ENCODE data around the gene CADM2.

The CADM2 gene

GRCh38 chr3:85576697-85577200 lies 618.0 kb downstream of the CADM2 start:
- Histone ChIP-seq H3K27ac (ENCODE audit: low read depth, low read length) (no peak overlapping the region), H3K9ac (ENCODE audit: low read length in 5 of 5) (no peak overlapping the region), H3K4me1 (ENCODE audit: control insufficient read depth in 5 of 5, insufficient read depth in 5 of 5, low read length in 5 of 5) (peaks cover 0 to 4% (median 0%) of the 10 kb centered on the region in 5 donors), H3K27me3 (ENCODE audit: control insufficient read depth in 5 of 5, insufficient read depth in 4 of 5, low read length in 5 of 5) (no peaks in the 10 kb centered on the region), H3K36me3 (ENCODE audit: control insufficient read depth in 5 of 5, insufficient read depth in 5 of 5, low read length in 5 of 5) (no peaks in the 10 kb centered on the region), H3K9me3 (ENCODE audit: control insufficient read depth in 5 of 5, low read length in 5 of 5) (no peaks in the 10 kb centered on the region), H3K4me3 (ENCODE audit: low read depth in 1 of 5, low read length in 5 of 5) (no peak overlapping the region)

- Histone ChIP-seq H3K4me3 (ENCODE audit: low read depth in 1 of 5, low read length in 5 of 5) (no peak overlapping the region), H3K9me3 (ENCODE audit: control insufficient read depth in 5 of 5, low read length in 5 of 5) (no peaks in the 10 kb centered on the region), H3K36me3 (ENCODE audit: control insufficient read depth in 5 of 5, insufficient read depth in 5 of 5, low read length in 5 of 5) (no peaks in the 10 kb centered on the region), H3K27ac (ENCODE audit: low read depth, low read length) (no peak overlapping the region), H3K27me3 (ENCODE audit: control insufficient read depth in 5 of 5, insufficient read depth in 4 of 5, low read length in 5 of 5) (no peaks in the 10 kb centered on the region), H3K9ac (ENCODE audit: low read length in 5 of 5) (no peak overlapping the region), H3K4me1 (ENCODE audit: control insufficient read depth in 5 of 5, insufficient read depth in 5 of 5, low read length in 5 of 5) (no peaks in the 10 kb centered on the region)
Observed at GRCh38 chr3:85584779-85585356, 626.1 kb downstream of the CADM2 start.

- H3K4me1 ChIP-seq (ENCODE audit: control insufficient read depth in 5 of 5, insufficient read depth in 5 of 5, low read length in 5 of 5): no peaks in the 10 kb centered on the region
- no peaks in the 10 kb centered on the region for H3K27me3 ChIP-seq (ENCODE audit: control insufficient read depth in 5 of 5, insufficient read depth in 4 of 5, low read length in 5 of 5)
- no peak overlapping the region for H3K9ac ChIP-seq (ENCODE audit: low read length in 5 of 5)
- no peaks in the 10 kb centered on the region for H3K9me3 ChIP-seq (ENCODE audit: control insufficient read depth in 5 of 5, low read length in 5 of 5)
- H3K36me3 ChIP-seq (ENCODE audit: control insufficient read depth in 5 of 5, insufficient read depth in 5 of 5, low read length in 5 of 5): no peaks in the 10 kb centered on the region
- no peak overlapping the region for H3K4me3 ChIP-seq (ENCODE audit: low read depth in 1 of 5, low read length in 5 of 5)
- H3K27ac ChIP-seq (ENCODE audit: low read depth, low read length): no peak overlapping the region
Observed at GRCh38 chr3:85586018-85586417, 627.2 kb downstream of the CADM2 start.

GRCh38 chr3:85589145-85589544 lies 630.4 kb downstream of the CADM2 start:
- Histone ChIP-seq H3K4me3 (ENCODE audit: low read depth in 1 of 5, low read length in 5 of 5) (no peak overlapping the region), H3K36me3 (ENCODE audit: control insufficient read depth in 5 of 5, insufficient read depth in 5 of 5, low read length in 5 of 5) (no peaks in the 10 kb centered on the region), H3K9ac (ENCODE audit: low read length in 5 of 5) (no peak overlapping the region), H3K4me1 (ENCODE audit: control insufficient read depth in 5 of 5, insufficient read depth in 5 of 5, low read length in 5 of 5) (no peaks in the 10 kb centered on the region), H3K27ac (ENCODE audit: low read depth, low read length) (no peak overlapping the region), H3K27me3 (ENCODE audit: control insufficient read depth in 5 of 5, insufficient read depth in 4 of 5, low read length in 5 of 5) (no peaks in the 10 kb centered on the region), H3K9me3 (ENCODE audit: control insufficient read depth in 5 of 5, low read length in 5 of 5) (no peaks in the 10 kb centered on the region)

GRCh38 chr3:85591451-85591850 lies 632.7 kb downstream of the CADM2 start:
- Histone ChIP-seq H3K4me3 (ENCODE audit: low read depth in 1 of 5, low read length in 5 of 5) (no peak overlapping the region), H3K27me3 (ENCODE audit: control insufficient read depth in 5 of 5, insufficient read depth in 4 of 5, low read length in 5 of 5) (no peaks in the 10 kb centered on the region), H3K27ac (ENCODE audit: low read depth, low read length) (no peak overlapping the region), H3K9me3 (ENCODE audit: control insufficient read depth in 5 of 5, low read length in 5 of 5) (no peaks in the 10 kb centered on the region), H3K36me3 (ENCODE audit: control insufficient read depth in 5 of 5, insufficient read depth in 5 of 5, low read length in 5 of 5) (no peaks in the 10 kb centered on the region), H3K9ac (ENCODE audit: low read length in 5 of 5) (no peak overlapping the region), H3K4me1 (ENCODE audit: control insufficient read depth in 5 of 5, insufficient read depth in 5 of 5, low read length in 5 of 5) (no peaks in the 10 kb centered on the region)

- Histone ChIP-seq H3K4me3 (ENCODE audit: low read depth in 1 of 5, low read length in 5 of 5) (no peak overlapping the region), H3K4me1 (ENCODE audit: control insufficient read depth in 5 of 5, insufficient read depth in 5 of 5, low read length in 5 of 5) (no peaks in the 10 kb centered on the region), H3K36me3 (ENCODE audit: control insufficient read depth in 5 of 5, insufficient read depth in 5 of 5, low read length in 5 of 5) (no peaks in the 10 kb centered on the region), H3K27me3 (ENCODE audit: control insufficient read depth in 5 of 5, insufficient read depth in 4 of 5, low read length in 5 of 5) (no peaks in the 10 kb centered on the region), H3K9me3 (ENCODE audit: control insufficient read depth in 5 of 5, low read length in 5 of 5) (no peaks in the 10 kb centered on the region), H3K27ac (ENCODE audit: low read depth, low read length) (no peak overlapping the region), H3K9ac (ENCODE audit: low read length in 5 of 5) (no peak overlapping the region)
Observed at GRCh38 chr3:85592256-85592655, 633.5 kb downstream of the CADM2 start.

- H3K4me3 ChIP-seq (ENCODE audit: low read depth in 1 of 5, low read length in 5 of 5): no peak overlapping the region
- H3K27me3 ChIP-seq (ENCODE audit: control insufficient read depth in 5 of 5, insufficient read depth in 4 of 5, low read length in 5 of 5): no peaks in the 10 kb centered on the region
- H3K4me1 ChIP-seq (ENCODE audit: control insufficient read depth in 5 of 5, insufficient read depth in 5 of 5, low read length in 5 of 5): no peaks in the 10 kb centered on the region
- H3K36me3 ChIP-seq (ENCODE audit: control insufficient read depth in 5 of 5, insufficient read depth in 5 of 5, low read length in 5 of 5): no peaks in the 10 kb centered on the region
- no peak overlapping the region for H3K27ac ChIP-seq (ENCODE audit: low read depth, low read length)
- no peak overlapping the region for H3K9ac ChIP-seq (ENCODE audit: low read length in 5 of 5)
- H3K9me3 ChIP-seq (ENCODE audit: control insufficient read depth in 5 of 5, low read length in 5 of 5): no peaks in the 10 kb centered on the region
Observed at GRCh38 chr3:85594676-85595075, 635.9 kb downstream of the CADM2 start.

- Histone ChIP-seq H3K27ac (ENCODE audit: low read depth, low read length) (no peak overlapping the region), H3K27me3 (ENCODE audit: control insufficient read depth in 5 of 5, insufficient read depth in 4 of 5, low read length in 5 of 5) (no peaks in the 10 kb centered on the region), H3K9ac (ENCODE audit: low read length in 5 of 5) (no peak overlapping the region), H3K36me3 (ENCODE audit: control insufficient read depth in 5 of 5, insufficient read depth in 5 of 5, low read length in 5 of 5) (no peaks in the 10 kb centered on the region), H3K4me1 (ENCODE audit: control insufficient read depth in 5 of 5, insufficient read depth in 5 of 5, low read length in 5 of 5) (no peaks in the 10 kb centered on the region), H3K4me3 (ENCODE audit: low read depth in 1 of 5, low read length in 5 of 5) (no peak overlapping the region), H3K9me3 (ENCODE audit: control insufficient read depth in 5 of 5, low read length in 5 of 5) (no peaks in the 10 kb centered on the region)
Observed at GRCh38 chr3:85603378-85603777, 644.6 kb downstream of the CADM2 start.

GRCh38 chr3:85604641-85605040 lies 645.9 kb downstream of the CADM2 start:
- Histone ChIP-seq H3K4me3 (ENCODE audit: low read depth in 1 of 5, low read length in 5 of 5) (no peak overlapping the region), H3K9me3 (ENCODE audit: control insufficient read depth in 5 of 5, low read length in 5 of 5) (no peaks in the 10 kb centered on the region), H3K27ac (ENCODE audit: low read depth, low read length) (no peak overlapping the region), H3K4me1 (ENCODE audit: control insufficient read depth in 5 of 5, insufficient read depth in 5 of 5, low read length in 5 of 5) (no peaks in the 10 kb centered on the region), H3K27me3 (ENCODE audit: control insufficient read depth in 5 of 5, insufficient read depth in 4 of 5, low read length in 5 of 5) (no peaks in the 10 kb centered on the region), H3K9ac (ENCODE audit: low read length in 5 of 5) (no peak overlapping the region), H3K36me3 (ENCODE audit: control insufficient read depth in 5 of 5, insufficient read depth in 5 of 5, low read length in 5 of 5) (no peaks in the 10 kb centered on the region)

- H3K36me3 ChIP-seq (ENCODE audit: control insufficient read depth in 5 of 5, insufficient read depth in 5 of 5, low read length in 5 of 5): no peaks in the 10 kb centered on the region
- H3K9ac ChIP-seq (ENCODE audit: low read length in 5 of 5): no peak overlapping the region
- no peaks in the 10 kb centered on the region for H3K9me3 ChIP-seq (ENCODE audit: control insufficient read depth in 5 of 5, low read length in 5 of 5)
- no peaks in the 10 kb centered on the region for H3K27me3 ChIP-seq (ENCODE audit: control insufficient read depth in 5 of 5, insufficient read depth in 4 of 5, low read length in 5 of 5)
- no peaks in the 10 kb centered on the region for H3K4me1 ChIP-seq (ENCODE audit: control insufficient read depth in 5 of 5, insufficient read depth in 5 of 5, low read length in 5 of 5)
- H3K4me3 ChIP-seq (ENCODE audit: low read depth in 1 of 5, low read length in 5 of 5): no peak overlapping the region
- H3K27ac ChIP-seq (ENCODE audit: low read depth, low read length): no peak overlapping the region
Observed at GRCh38 chr3:85605066-85605465, 646.3 kb downstream of the CADM2 start.

GRCh38 chr3:85626662-85627061 lies 667.9 kb downstream of the CADM2 start:
- Histone ChIP-seq H3K27me3 (ENCODE audit: control insufficient read depth in 5 of 5, insufficient read depth in 4 of 5, low read length in 5 of 5) (no peaks in the 10 kb centered on the region), H3K27ac (ENCODE audit: low read depth, low read length) (no peak overlapping the region), H3K36me3 (ENCODE audit: control insufficient read depth in 5 of 5, insufficient read depth in 5 of 5, low read length in 5 of 5) (no peaks in the 10 kb centered on the region), H3K9ac (ENCODE audit: low read length in 5 of 5) (no peak overlapping the region), H3K4me3 (ENCODE audit: low read depth in 1 of 5, low read length in 5 of 5) (no peak overlapping the region), H3K9me3 (ENCODE audit: control insufficient read depth in 5 of 5, low read length in 5 of 5) (no peaks in the 10 kb centered on the region), H3K4me1 (ENCODE audit: control insufficient read depth in 5 of 5, insufficient read depth in 5 of 5, low read length in 5 of 5) (no peaks in the 10 kb centered on the region)

Data from subcutaneous abdominal adipose tissue (tissue), 5 donors.